Stimulated activated CD4-positive, alpha-beta T cell treated with anti-CD3 and anti-CD28 coated beads, Interleukin-1b, Interleukin-23, amount 100 ng/mL, for 24 hours (primary cell): Measurements from ENCODE around the gene CAMSAP1.
"Not testable (repeated sequence)": the region's sequence is repeated elsewhere in the genome, so short reads cannot be mapped to it uniquely, and the experiment has no call there.

Experiments used
- DNase-seq, 4 experiments: peaks; one replicate each; pipeline ENCODE4 v3.0.0-alpha.2; 2020; ENCODE audit warnings: low read depth in 4 of 4, low spot score in 1 of 4

CAMSAP1 gene

DNA sequence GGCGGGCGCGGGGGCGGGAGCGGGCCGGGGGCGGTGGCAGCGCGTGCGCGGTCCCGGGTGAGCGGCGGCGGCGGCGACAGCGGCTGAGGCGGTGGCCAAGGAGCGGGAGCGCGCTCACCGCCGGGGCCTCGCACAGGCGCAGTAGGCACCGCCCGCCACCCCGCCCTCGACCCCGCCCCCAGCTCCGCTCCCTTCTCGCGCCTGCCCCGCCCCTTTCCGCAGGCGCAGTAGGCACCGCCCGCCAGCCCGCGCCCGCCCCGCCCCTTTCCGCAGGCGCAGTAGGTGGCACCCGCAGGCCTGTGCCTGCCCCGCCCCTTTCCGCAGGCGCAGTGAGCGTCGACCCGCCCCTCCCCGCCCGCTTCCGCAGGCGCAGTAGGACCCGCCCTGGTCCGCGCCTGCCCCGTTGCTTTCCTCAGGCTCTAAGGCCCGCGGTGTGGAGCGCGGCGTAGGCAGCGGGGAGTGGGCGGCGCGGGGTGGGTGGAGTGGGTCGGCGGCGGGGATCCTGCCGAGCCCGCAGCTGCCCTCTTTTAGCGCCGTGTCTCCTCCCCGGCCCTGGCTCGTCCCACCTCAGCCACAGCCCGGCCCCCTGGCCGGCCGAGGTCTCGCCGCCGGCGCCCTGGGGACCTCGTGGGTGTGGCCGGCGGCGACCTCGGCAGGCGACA is at the start of gene CAMSAP1:
Gene CAMSAP1, minus strand, starts transcription at position 116 of the 662 bp plus-strand sequence. CDS start 387 bp downstream, outside the sequence.
- peak; percentile 77 to 93 (median 90) for DNase-seq

- DNase-seq: no peak
These were observed 49.4 kb upstream of the CAMSAP1 start for GRCh38 chr9:135956802-135957174.

DNA sequence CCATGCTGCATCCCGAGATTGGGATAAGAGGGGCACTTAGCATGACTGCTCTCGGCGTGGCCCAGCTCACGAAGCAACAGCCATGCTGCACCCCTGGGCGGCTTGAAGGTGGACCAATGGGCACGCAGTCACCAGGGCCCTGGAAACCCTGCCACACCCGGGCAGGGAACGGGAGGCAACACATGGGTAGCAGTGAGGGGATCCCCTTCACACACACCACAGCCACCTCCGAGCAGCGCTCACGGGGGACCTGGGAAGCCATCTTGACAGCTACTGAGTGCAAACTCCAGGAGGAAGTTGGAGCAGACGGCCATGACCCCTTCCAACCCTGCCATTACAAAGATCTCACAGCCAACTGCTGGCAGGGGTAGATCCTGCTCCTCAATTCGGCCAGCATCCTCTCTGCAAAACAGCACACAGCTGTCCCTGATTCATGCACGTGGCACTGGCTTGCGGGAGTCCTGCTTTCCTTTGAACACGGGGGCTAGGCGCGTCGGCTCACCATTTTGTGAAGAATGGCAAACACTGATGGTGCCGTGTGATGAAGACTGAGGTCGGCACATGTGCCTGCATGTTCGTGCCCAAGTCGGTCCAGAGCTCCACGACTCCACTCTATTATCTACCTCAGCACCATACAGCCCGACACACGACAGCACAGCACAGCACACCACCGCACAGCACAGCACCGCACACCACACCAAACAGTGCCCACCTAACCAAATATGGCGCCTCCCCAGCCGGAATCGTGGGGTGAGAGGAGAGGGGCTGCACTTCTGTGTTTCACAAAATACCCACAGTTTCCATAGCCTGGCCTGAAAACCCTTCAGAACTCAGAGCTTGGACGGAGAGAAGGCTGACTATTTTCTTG is 48.8 kb upstream of the CAMSAP1 start:
- no peak for DNase-seq

DNA sequence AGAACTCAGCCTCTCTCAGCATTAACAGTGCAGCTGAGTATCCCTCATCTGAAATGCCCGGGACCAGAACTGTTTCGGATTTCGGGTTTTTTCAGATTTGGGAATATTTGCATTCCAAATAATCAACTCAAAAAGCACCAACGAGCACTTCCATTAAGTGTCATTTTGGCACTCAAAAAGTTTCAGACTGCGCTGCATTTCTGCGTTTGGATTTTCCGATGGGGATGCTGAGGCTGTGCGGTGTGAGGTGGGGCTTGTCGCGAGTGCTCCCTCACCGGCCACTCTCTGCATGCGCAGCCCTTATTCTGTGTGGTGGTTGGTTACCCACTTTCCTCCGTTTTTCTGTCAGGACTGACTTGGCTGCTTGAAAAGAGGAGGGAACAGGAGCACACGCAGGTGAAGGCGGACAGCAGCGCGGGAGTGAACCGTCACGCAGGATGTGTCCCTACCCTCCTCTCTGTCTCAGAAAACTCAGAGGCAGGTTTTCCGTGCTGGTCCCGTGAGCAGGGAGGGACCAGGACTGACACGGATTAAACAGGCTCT is 45.4 kb upstream of the CAMSAP1 start:
- no peak for DNase-seq

- DNase-seq: no peak
These were observed 44.7 kb upstream of the CAMSAP1 start for GRCh38 chr9:135951889-135952663.

GRCh38 chr9:135951310-135951709 is 44.0 kb upstream of the CAMSAP1 start:
- not testable (repeated sequence) for DNase-seq

DNA sequence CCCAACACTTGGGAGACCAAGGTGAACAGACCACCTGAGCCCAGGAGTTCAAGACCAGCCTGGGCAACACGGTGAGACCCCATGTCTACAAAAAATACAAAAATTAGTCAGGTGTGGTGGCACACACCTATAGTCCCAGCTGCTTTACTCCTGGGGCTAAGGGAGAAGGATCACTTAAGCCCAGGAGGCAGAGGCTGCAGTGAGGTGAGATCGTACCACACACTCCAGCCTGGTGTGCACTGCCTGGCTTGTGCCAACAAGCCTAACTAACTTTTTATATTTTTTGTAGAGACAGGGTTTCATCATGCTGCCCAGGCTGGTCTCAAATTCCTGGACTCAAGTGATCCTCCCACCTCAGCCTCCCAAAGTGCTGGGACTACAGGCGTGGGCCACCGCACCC is 43.5 kb upstream of the CAMSAP1 start:
- DNase-seq: not testable (repeated sequence)

GRCh38 chr9:135950135-135950682 is 42.9 kb upstream of the CAMSAP1 start:
- DNase-seq: no peak

DNA sequence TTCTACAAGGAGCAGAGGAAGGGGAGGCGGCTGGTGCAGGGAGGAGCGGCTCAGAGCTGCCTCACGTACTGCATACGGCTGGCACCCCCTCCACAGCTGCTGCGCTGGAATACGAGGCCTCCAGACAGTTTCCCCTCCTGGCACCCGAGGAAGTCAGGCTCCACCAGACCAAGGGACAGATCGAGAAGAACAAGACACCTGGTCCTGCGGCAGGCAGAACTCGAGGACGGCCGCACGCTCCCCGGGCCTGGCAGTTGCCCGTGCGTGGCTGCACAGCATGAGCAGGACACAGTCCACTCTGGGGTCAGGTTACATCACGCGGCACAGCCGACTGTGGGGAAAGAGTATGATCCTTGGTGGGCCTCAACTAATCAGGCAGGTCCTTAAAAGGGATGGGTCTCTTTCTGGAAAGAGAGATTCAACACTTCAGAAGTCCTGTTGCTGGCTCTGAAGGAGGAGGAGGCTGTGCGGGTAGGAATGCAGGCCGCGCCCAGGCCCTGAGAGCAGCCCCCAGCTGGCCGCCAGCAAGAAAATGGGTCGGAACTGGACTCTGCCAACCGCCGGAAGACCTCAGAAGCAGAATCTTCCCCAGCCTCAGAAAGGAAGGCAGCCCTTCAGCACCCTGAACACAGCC is 42.3 kb upstream of the CAMSAP1 start:
- no peak for DNase-seq

GRCh38 chr9:135948968-135949367 is 41.6 kb upstream of the CAMSAP1 start:
- no peak for DNase-seq

DNA sequence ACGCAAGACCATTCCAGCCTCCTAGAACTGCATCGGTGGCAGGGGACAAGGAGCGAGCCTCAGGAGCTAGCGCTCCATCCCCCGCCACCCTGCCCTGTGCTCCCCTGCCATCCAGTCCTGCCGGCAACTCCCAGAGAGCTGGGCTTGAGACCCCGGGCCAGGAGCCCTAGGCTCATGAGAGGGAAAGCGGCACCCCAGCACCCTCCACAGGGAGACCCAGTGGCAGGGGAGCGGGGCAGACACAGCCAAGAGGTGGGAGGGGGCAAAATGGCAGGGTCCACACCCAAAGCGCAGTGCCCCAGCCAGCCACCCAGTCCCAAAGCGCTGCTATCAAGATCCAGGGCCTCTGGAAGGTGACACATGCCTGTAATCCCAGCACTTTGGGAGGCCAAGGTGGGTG is 41.1 kb upstream of the CAMSAP1 start:
- DNase-seq: no peak

- DNase-seq: no peak
These were observed 40.2 kb upstream of the CAMSAP1 start for GRCh38 chr9:135947582-135947981.

GRCh38 chr9:135947105-135947504 is 39.8 kb upstream of the CAMSAP1 start:
- not testable (repeated sequence) for DNase-seq

- no peak for DNase-seq
These were observed 39.1 kb upstream of the CAMSAP1 start for GRCh38 chr9:135946392-135946994.

DNA sequence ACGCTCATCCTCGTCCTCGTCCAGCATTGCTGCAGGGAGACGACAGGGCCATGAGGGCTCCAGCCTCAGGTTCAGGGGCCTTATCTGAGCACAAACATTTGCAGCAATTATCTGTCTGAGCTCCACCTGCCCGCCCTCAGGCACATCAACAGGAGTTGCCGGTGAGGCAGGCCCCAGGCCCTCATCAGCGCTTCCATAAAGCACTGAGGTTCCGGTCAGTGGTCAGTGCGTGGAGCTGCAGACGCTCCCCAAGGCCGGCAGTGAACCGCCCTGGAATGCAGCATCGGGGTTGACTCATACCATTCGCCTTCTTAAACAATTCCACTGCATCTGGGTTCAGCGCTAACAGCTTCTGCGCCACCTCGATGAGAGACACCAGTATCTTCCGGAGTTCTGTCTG is 38.6 kb upstream of the CAMSAP1 start:
- DNase-seq: no peak

GRCh38 chr9:135944444-135945252 is 37.3 kb upstream of the CAMSAP1 start:
- no peak for DNase-seq

DNA sequence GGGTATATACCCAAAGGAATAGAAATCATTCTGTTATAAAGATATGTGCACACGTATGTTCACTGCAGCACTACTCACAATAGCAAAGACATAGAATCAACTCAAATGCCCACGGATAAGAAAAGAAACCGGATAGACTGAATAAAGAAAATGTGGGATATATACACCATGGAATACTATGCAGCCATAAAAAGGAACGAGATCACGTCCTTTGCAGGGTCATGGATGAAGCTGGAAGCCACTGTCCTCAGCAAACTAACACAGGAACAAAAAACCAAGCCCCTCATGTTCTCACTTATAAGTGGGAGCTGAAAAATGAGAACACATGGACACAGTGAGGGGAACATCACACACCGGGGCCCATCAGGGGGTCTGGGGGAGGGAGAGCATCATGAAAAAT is 36.3 kb upstream of the CAMSAP1 start:
- DNase-seq: not testable (repeated sequence)

DNA sequence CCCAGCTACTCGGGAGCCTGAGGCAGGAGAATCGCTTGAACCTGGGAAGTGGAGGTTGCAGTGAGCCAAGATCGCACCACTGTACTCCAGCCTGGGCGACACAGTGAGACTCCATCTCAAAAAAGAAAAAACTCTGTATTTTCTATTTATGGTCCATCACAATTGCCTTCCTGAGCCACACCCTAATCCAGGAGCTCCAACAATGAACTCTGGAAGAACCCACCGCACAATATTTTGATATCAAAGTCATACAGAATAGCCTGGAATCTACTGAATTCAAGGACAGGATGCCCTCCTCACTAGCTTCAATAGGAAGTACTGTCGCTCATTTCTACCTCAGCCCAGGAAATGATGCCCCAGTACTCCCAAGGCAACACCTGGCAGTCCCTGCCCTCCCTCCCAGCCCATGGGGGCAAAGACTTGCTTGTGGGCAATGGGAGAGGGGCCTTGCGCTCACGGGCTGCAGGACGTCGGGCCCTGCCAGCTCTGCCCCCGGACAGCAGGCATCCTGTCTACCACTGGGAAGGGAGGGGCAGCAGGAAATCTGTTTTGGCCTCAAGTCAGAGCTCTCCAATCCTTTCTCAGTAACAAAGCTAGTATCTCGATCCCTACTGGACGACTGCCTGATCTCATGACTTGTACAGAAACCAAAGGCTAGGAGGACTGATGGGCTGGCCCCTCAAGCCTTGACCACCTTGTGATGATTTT is 34.1 kb upstream of the CAMSAP1 start:
- DNase-seq: no peak
